ENCODE results near the gene IFITM5. TPM values are rescaled to one million over a fixed set of nuclear protein-coding genes. Genes with fewer than 3 reads are reported as not detected.

Gene IFITM5
- total and polyA plus RNA-seq, 9 of the 15 experiments (the other 6 are each of a cell fraction or from before 2014, with no cell fraction given): 0.19 TPM; not detected in 8

GRCh38 chr11:269146-269890, 30.0 kb downstream of the IFITM5 start (continued):
- no peak for TF ChIP-seq GTF3C2 (IDR thresholded peaks at IDR 0.05; ENCODE audit: borderline replicate concordance, extremely low read depth, insufficient read length)
- TF ChIP-seq FOXO4 (CRISPR knock-in tag; IDR thresholded peaks at IDR 0.05): no peak
- no peak for TF ChIP-seq ZFPM2 (CRISPR knock-in tag; IDR thresholded peaks at IDR 0.05)
- TF ChIP-seq BDP1 (IDR thresholded peaks at IDR 0.05; ENCODE audit: insufficient read depth, insufficient read length): no peak
- TF ChIP-seq SMARCC2 (IDR thresholded peaks at IDR 0.05; ENCODE audit: low read depth): 0 out of 2 replicates have a peak, but pooled peaks have one; percentile 29
- TF ChIP-seq U2AF1 (optimal IDR thresholded peaks at IDR 0.05; ENCODE audit: low read depth, low read length): no peak
- no peak; the same call in none of the 2 replicates for TF ChIP-seq SP1 (CRISPR knock-in tag; IDR thresholded peaks at IDR 0.05)
- TF ChIP-seq ZNF445 (CRISPR knock-in tag; IDR thresholded peaks at IDR 0.05; ENCODE audit: low read depth): no peak
- no peak for TF ChIP-seq ZNF407 (IDR thresholded peaks at IDR 0.05; ENCODE audit: low read depth)
- 0 out of 2 replicates have a peak, but pooled peaks have one; percentile 20 for TF ChIP-seq MBD2 (IDR thresholded peaks at IDR 0.05; ENCODE audit: borderline replicate concordance, low read depth)
- TF ChIP-seq XRCC4 (IDR thresholded peaks at IDR 0.05; ENCODE audit: extremely low read depth, insufficient read depth, insufficient read length): no peak
- TF ChIP-seq STAG1 (CRISPR knock-in tag; IDR thresholded peaks at IDR 0.05; ENCODE audit: borderline replicate concordance): no peak
- TF ChIP-seq ZNF512 (tag; IDR thresholded peaks at IDR 0.05): no peak

All from K562 (cell line).